GDM1 (cell line): ENCODE measurements around the gene LRRC10B.

Experiments
- DNase-seq: peaks from one replicate; lab custom pipeline; 2025; lab: John Stamatoyannopoulos, UW

LRRC10B gene

DNA sequence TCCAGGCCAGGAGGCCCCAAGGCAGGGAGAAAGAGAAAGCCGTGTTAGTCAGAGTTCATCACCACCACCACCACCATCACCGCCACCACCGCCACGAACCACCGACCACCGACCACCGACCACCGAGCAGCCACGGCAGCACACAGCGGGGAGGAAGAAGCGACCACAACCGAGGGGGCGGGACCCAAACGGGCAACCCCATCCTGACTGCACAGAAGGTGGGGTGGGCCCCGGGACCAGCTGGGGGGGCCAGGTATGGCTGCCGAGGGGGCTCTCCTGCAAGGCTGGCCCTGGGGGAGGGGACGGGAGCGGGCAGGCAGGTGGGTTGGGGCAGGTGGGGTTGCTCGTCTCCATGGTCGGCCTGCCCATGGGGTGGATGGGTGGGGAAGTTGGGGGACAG lies 38.1 kb downstream of the LRRC10B start:
- DNase-seq: no peak

DNA sequence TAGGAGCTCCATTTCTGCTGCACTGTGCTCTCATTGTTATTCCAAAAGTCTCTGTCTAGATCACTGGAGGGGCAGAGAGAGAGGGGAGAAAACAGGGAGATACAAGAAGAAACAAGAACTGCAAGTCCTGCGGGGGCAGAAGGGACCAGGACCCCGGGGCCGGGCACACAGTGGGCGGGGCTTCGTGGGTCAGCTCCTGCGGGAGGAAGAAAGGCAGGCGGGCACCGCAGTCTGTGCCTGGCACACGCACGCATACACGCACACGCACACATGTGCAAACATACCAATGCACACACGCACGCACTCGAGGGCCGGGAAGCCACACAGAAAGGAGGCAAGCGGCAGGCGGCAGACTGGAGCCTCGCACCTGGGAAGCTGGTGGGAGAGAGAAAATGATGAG lies 38.7 kb downstream of the LRRC10B start:
- no peak for DNase-seq

DNA sequence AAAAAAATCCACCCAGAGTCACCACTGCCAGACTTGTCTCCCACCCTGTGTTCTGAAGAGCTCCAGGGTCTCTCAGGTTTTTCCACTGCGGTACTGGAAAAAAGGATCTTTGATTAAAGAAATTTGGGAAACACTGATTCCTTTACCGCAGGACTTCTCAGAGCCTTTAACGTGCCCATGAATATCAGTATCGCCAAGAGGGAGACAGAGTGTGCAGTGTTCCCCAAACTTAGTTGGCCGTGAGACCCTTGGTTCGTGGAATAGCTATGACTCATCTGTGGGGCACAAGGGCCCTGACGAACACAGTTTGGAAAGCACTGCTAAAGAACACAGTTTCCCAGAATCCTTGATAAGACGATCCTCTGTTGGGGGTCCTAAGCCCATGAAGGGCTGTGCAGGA lies 40.6 kb downstream of the LRRC10B start:
- no peak for DNase-seq

DNA sequence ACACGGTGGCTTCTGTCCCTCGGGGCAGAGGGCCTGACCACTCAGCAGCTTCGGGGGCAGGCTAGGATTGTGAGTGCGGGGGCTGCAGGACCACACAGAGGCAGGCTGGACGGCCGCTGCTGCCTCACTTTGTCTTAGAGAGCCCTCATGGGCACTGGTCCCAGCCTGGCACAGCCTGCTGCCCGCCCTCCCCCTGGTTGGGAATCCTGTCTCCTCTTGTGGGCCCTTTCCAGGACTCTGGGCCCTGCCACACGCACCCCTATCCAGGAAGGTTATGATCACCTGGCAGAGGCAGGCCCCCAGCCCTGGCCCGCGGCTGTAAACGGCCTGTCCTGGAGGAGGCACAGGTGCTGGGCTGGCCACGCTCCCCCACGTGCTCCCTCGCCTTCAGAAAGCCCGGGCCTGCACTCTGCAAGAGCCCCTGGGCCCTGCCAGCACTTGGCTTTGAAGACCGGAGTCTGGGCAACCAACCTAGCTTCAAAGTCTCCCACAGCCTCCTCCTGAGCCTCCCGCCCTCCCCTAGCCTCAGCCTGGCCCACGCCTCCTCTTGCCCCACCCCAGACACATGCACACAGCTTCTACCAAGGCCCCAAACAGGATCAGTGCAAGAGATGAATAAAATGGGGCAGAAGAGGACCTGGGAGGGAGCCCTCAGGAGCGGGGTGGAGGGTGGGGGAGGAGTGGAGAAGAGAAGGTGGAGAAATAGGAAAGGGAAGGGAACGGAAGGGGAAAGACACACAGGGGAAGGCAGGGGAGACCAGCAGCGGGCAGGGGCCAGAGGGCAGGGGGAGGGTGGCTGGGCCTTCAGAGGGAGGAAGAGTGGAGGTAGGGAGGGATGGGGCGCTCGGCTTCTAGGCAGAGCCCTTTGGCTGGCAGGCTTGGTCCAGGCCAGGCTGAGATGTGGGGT lies 41.4 kb downstream of the LRRC10B start:
- no peak for DNase-seq

DNA sequence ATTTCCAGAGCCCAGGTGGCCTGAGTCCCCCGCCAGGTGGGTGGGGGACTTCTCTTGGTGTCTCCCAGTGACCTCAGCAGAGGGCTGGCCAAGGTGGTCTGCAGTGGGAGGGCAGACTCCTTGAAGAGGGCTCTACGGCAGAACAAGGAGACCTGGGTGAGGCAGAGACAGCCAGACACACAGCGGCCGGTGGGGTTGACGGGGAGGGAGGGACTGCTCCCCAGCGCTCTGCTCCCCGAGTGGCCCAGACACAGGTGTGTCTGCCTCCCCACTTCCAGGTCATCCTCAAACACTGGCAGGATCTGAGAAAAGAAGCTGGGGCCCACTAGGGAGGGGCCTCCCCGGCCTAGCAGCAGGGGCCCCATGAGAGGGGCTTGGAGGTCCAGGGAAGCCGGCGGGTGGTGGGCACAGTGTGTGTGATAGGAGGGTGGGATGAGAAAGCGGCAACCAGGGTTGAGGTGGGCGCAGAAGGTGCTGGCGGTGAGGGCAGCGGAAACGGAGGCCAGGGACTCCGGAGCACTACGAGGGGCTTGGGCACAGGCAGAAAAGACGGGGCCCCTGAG lies 42.2 kb downstream of the LRRC10B start:
- no peak for DNase-seq

DNA sequence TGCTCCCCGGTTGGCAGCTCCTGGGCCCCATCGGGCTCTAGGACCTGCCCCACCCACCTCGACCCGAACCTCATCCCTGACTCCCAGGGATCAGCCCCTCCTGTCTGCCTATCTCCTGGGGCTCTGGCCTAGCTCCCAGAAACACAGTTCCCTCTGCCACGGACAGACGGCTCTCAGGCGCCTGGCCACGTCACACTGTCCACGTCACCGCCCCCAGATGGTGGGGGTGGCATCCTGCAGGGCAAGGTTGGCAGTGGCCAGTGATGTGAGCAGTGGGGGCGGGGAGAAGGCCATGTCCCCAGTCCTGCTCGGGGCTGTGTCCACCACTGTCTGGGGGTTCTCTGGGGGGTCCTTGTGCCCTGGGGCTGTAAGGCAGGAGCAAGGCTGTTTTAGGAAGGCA lies 43.1 kb downstream of the LRRC10B start:
- DNase-seq: no peak

DNA sequence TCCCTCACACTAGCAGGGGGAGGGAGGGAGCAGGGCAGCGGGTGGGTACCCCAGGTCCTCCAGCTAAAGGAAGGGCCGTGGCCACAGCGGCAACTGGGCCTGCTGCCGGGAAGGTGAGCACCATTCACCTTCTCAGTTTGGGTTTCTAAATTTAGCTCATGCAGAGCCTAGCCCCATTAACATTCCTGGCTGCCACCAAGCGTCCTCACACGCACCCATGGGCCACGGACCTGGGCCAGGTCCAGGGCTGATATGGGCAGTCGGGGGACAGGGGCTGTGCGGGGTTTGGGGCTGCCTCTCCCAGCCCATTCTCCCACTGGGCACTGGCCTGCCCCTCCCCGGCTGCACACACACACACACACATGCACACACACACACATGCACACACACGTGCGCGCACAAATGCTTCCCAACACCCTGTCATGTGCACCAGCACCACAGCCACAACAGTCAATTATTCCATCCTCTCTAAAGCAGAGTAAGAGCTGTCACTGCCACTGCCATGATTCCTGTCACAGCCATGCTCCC lies 43.6 kb downstream of the LRRC10B start:
- no peak for DNase-seq

DNA sequence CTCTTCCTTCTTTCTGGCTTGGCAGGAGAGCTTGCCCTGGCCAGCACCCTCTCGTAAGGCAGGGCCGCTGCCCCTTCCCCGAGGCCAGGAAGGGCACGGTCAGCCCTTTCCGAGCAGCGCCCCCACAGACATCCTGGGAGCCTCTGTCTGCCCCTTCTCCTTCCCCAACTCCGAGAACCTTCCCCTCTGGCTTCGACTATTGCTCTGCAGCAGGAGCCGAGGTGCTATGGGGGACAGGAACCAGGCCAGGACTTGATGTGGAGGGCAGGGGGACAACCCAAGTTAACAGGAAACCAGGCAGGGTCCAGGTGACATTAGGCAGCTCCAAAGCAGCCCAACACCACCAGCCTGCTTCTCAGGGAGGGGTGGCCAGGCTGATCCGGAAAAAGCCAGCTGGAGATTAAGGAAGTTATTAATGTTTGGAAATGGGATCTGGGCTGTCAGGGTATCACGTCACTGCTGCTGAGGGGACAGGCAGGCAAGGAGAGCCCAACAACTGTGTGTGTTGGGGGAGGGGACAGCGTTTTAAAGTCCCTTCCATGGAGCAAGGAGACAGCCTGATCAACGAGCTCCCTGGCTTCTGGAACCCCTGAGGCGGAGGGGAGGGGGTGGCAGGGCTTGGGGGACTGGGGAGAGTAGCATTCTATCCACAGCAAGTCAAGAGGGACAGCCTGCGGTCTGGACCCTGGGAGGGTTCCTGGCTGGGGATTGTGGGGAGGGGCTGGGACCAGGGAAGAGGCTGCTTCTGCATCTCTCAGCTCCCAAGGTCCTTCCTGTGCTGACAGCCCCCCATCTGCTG lies 45.0 kb downstream of the LRRC10B start:
- DNase-seq: no peak

DNA sequence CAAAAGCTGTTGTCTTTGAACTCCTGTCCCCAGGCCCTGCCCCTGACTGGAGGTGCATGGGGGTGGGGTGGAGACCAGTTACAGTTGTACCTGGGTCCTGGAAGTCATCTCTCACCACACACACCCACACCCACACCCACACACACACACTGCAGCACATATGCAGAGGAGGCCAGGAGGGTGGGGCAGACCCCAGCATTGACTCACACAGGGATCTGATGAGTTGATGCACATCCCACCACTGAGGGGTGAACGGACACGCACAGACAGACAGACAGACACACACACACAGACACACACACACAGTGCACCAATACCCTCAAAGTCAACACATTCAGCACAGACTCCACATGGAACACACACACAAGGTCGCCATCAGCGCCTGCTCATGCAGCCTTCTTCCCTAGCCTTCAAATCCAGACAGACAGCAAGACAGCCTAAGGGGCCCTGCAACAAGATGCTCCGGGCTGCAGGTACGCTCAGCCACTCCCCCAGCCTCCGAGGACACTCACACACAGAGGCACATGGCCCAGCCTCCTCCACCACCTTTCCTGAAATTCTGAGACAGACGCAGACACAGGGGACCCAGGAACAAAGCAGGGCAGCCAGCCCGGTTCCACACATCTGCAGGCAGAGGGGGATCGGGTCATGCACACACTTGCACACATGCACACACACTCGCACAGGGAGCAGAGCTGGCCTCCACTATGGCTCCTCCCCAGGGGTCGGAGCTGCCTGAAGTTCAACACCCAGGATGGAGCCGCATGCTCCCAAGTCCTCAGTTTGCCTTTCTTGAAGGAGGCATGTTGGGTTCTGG lies 45.8 kb downstream of the LRRC10B start:
- no peak for DNase-seq

DNA sequence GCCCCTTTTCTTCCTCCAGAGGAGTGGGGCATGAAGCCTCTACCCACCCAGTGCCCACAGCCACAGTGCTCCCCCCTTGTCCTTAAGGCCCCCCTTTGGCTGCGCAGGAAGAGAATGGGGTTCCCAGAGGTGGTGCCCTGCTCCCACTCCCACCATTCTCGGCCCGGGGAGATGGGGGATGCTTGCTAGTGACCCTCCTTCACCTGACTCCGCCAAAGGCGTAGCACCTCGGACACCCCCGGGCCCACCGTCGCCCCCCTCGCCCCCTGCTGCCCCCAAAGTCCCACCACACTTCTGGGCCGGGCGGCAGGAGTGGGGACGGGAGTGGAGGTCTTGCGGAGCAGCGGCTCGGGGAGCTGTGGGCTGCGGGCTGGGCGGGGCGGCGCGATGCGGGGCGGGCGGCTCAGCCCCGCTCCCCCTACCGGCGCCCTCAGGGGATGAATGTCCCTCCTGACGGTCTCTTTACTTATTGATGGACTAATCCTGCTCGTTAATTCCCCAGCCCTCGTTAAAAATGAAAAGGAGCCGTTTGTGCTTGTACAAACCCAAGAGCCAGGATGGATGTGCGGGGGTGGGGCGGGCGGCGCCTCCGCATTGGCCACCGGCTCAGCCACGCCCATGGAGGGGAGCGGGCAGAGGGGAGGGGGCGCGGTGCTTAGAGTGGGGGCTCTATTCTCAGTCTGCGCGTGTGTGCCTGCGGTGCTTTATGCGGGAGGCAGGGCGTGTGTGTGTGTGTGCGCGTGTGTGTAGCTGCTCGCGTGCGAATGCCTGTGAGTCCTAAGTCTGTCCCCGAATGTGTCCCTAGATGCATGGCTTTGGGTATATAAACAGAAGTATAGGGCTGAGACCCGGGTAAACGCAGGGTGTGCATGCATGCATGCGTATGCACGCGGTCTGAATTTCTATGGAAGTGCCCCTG lies 46.8 kb downstream of the LRRC10B start:
- no peak for DNase-seq

DNA sequence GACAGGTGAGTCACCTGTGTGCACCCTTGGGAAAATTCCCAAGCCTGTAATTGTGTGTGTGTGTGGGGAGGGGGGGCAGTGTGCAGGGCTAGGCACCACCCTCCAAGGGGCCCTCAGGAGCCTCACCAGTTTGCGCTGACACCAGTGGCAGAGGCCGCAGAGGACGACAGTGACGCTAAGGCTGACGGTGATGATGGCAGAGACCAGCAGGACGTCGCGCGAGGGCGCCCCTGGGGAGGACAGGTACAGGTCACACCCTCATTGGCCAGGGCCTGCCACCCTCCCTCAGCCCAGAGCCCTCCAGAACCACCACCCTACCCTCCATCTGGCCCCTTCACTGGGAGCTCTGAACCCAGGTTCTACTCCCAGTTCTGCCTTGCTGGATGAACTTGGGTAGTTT lies 47.4 kb downstream of the LRRC10B start:
- DNase-seq: no peak

DNA sequence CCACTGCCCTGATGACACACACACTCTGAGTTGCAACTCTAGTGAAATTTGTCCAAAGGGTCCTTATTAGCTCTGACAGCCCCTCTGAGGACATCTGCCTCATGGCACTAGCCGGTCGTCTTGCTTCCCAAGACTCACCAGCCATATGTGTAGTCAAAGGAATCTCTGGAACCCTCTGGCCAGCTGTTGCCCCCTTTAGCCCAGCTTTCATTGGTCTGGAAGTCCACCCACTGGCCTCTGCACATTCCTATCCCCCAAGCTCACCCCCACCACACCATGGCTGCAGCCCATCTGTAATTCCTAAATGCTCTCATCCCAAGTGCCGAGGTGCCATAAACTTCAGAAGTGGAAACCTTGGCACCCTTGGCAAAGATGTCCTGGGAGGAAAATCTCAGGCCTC lies 48.1 kb downstream of the LRRC10B start:
- DNase-seq: no peak
